IMR-90 (cell line): ENCODE results near the gene LRP1B. TPM values are rescaled to one million over a fixed set of nuclear protein-coding genes. Genes with fewer than 3 reads are reported as not detected.
A peak's percentile ranks its signal among the peaks of the same experiment; 100 is the strongest.

Experiments
- ATAC-seq: fragments of 200-7000 bp; cut with Tn5 transposase; 2 replicates; pipeline ENCODE4 v1.9.1; 2020; ENCODE audit warnings: low read depth, mild to moderate bottlenecking, moderate library complexity
- BruUV-seq: library from RNA; stranded (reverse); fragments of 400-500 nt; replicated peaks from 2 replicates; lab custom pipeline; 2021; lab: Mats Ljungman, UMichigan
- CTCF ChIA-PET: fragments of 300-600 bp; formaldehyde crosslinking; extraction: SDS; loops from one replicate; lab custom pipeline; 2021; ENCODE audit warnings: antibody characterized with exemption; lab: Yijun Ruan, JAX
- POLR2A ChIA-PET: fragments of 300-600 bp; sonication (Branson Sonifier 250); formaldehyde crosslinking; loops from one replicate; lab custom pipeline; 2022; ENCODE audit warnings: antibody characterized with exemption; ENCODE audit not compliant: unreplicated experiment; lab: Charles Lee
- DNase-seq: peaks from one replicate; pipeline ENCODE4 v3.0.0; 2013
- H2AFZ ChIP-seq: replicated peaks from 2 replicates; pipeline ENCODE3; 2013; ENCODE audit warnings: low read length, mild to moderate bottlenecking; ENCODE audit not compliant: poor library complexity
- H2AK5ac ChIP-seq: 2 replicates; pipeline ENCODE4 v1.6.1; 2013; ENCODE audit warnings: low read depth, low read length, inconsistent platforms
- H2AK9ac ChIP-seq: replicated peaks from 2 replicates; pipeline ENCODE3; 2013; ENCODE audit warnings: mild to moderate bottlenecking, low read depth, low read length, moderate library complexity; ENCODE audit not compliant: poor library complexity
- H2BK120ac ChIP-seq: 2 replicates; pipeline ENCODE4 v1.6.1; 2013; ENCODE audit warnings: low read depth, low read length, inconsistent platforms
- H2BK15ac ChIP-seq: 3 replicates; pipeline ENCODE4 v1.6.1; 2013; ENCODE audit warnings: low read depth, low read length, inconsistent platforms
- H2BK20ac ChIP-seq: 2 replicates; pipeline ENCODE4 v1.6.1; 2013; ENCODE audit warnings: low read depth, mild to moderate bottlenecking, inconsistent platforms, low read length, moderate library complexity
- H2BK5ac ChIP-seq: 2 replicates; pipeline ENCODE4 v1.6.1; 2013; ENCODE audit warnings: mild to moderate bottlenecking, low read depth, low read length, inconsistent platforms; ENCODE audit not compliant: poor library complexity, severe bottlenecking
- H3K14ac ChIP-seq: replicated peaks from 2 replicates; pipeline ENCODE4 v1.6.1; 2013; ENCODE audit warnings: low read depth, low read length, inconsistent platforms
- H3K18ac ChIP-seq: 2 replicates; pipeline ENCODE4 v1.6.1; 2013; ENCODE audit warnings: low read depth, low read length, control low read depth
- H3K23ac ChIP-seq: 2 replicates; pipeline ENCODE4 v1.6.1; 2013; ENCODE audit warnings: low read depth, low read length, inconsistent platforms
- H3K27ac ChIP-seq: 2 replicates; pipeline ENCODE4 v1.5.1; 2013; ENCODE audit warnings: mild to moderate bottlenecking, control low read depth, low read length; ENCODE audit not compliant: insufficient read depth
- H3K27me3 ChIP-seq: 2 replicates; pipeline ENCODE4 v1.6.1; 2013; ENCODE audit warnings: low read length; ENCODE audit not compliant: control insufficient read depth, insufficient read depth
- H3K36me3 ChIP-seq: 2 replicates; pipeline ENCODE4 v1.6.1; 2013; ENCODE audit warnings: low read length, mixed read lengths; ENCODE audit not compliant: control insufficient read depth, insufficient read depth
- H3K4ac ChIP-seq: 2 replicates; pipeline ENCODE4 v1.6.1; 2013; ENCODE audit warnings: low read depth, low read length, inconsistent platforms
- H3K4me1 ChIP-seq: 2 replicates; pipeline ENCODE4 v1.6.1; 2013; ENCODE audit warnings: low read length, mixed read lengths; ENCODE audit not compliant: control insufficient read depth, insufficient read depth
- H3K4me2 ChIP-seq: 2 replicates; pipeline ENCODE4 v1.6.1; 2013; ENCODE audit warnings: low read depth, mild to moderate bottlenecking, control low read depth, low read length, moderate library complexity
- H3K4me3 ChIP-seq: 2 replicates; pipeline ENCODE4 v1.5.1; 2013; ENCODE audit warnings: low read depth, mild to moderate bottlenecking, control low read depth, low read length, moderate library complexity; ENCODE audit not compliant: insufficient read depth
- H3K56ac ChIP-seq: 2 replicates; pipeline ENCODE4 v1.6.1; 2013; ENCODE audit warnings: low read length, inconsistent platforms; ENCODE audit not compliant: insufficient read depth; ENCODE audit errors: extremely low read depth
- H3K79me1 ChIP-seq, 2 experiments: 2 replicates each; pipeline ENCODE4 v1.6.1; 2013; ENCODE audit warnings: low read length in 2 of 2, inconsistent platforms in 1 of 2, low read depth in 1 of 2
- H3K9ac ChIP-seq: 2 replicates; pipeline ENCODE4 v1.6.1; 2013; ENCODE audit warnings: low read depth, low read length, control low read depth
- H3K9me1 ChIP-seq: 2 replicates; pipeline ENCODE4 v1.6.1; 2013; ENCODE audit warnings: low read length, inconsistent platforms; ENCODE audit not compliant: insufficient read depth
- H3K9me3 ChIP-seq: 2 replicates; pipeline ENCODE4 v1.6.1; 2013; ENCODE audit warnings: low read length; ENCODE audit not compliant: control insufficient read depth, insufficient read depth
- H4K20me1 ChIP-seq: 2 replicates; pipeline ENCODE4 v1.6.1; 2013; ENCODE audit warnings: low read length, inconsistent platforms; ENCODE audit not compliant: insufficient read depth
- H4K5ac ChIP-seq: 2 replicates; pipeline ENCODE4 v1.6.1; 2013; ENCODE audit warnings: mild to moderate bottlenecking, low read depth, low read length, control low read depth
- H4K8ac ChIP-seq, 2 experiments: 2 replicates each; pipeline ENCODE4 v1.6.1; 2013; ENCODE audit warnings: low read depth in 2 of 2, low read length in 2 of 2, control low read depth in 1 of 2, inconsistent platforms in 1 of 2
- H4K91ac ChIP-seq: 2 replicates; pipeline ENCODE4 v1.6.1; 2013; ENCODE audit warnings: low read depth, low read length, inconsistent platforms; ENCODE audit not compliant: insufficient read depth
- CHD1 ChIP-seq: IDR thresholded peaks from 2 replicates; pipeline ENCODE4 v1.6.1; 2012; ENCODE audit warnings: low read depth, low read length, improper control_type of control experiment
- FOS ChIP-seq: fragments of 150-350 bp; IDR thresholded peaks from 2 replicates; pipeline ENCODE4 v1.6.1; 2016; ENCODE audit warnings: low read depth, low read length
- MAFK ChIP-seq: IDR thresholded peaks from 2 replicates; pipeline ENCODE4 v1.6.1; 2012; ENCODE audit warnings: low read depth, low read length, improper control_type of control experiment
- MAZ ChIP-seq: IDR thresholded peaks from 2 replicates; pipeline ENCODE4 v1.6.1; 2012; ENCODE audit warnings: low read depth, mild to moderate bottlenecking, low read length, improper control_type of control experiment, moderate library complexity, borderline replicate concordance
- NFE2L2 ChIP-seq: fragments of 150-350 bp; IDR thresholded peaks from 2 replicates; pipeline ENCODE4 v1.6.1; 2016; ENCODE audit warnings: low read depth, mild to moderate bottlenecking, low read length
- RCOR1 ChIP-seq: IDR thresholded peaks from 2 replicates; pipeline ENCODE4 v1.6.1; 2012; ENCODE audit warnings: mild to moderate bottlenecking, low read length, improper control_type of control experiment; ENCODE audit not compliant: insufficient replicate concordance
- WGBS, 2 experiments: methylation state at CpG; one replicate each; pipeline versions ENCODE4 v1.1.5 to v1.1.7; 2013; ENCODE audit warnings: missing lambda C conversion rate in 2 of 2; ENCODE audit not compliant: insufficient read length in 1 of 2; ENCODE audit errors: extremely low coverage in 2 of 2; 5-methylcytosine and 5-hydroxymethylcytosine counted together
- dilution Hi-C: fragments of 300-500 bp; cut with HindIII; formaldehyde crosslinking; loops from one replicate; pipeline ENCODE4 v1.14.3; 2018; ENCODE audit warnings: low sequenced_read_pairs; ENCODE audit not compliant: unreplicated experiment
- in situ Hi-C: fragments of 300-500 bp; cut with MboI; formaldehyde crosslinking; loops from 3 replicates; pipeline ENCODE4 v1.14.3; 2019; ENCODE audit warnings: low sequenced_read_pairs, inconsistent platforms, mixed read lengths
- intact Hi-C: fragments of 100-400 bp; cut with micrococcal nuclease; formaldehyde crosslinking; loops from 2 replicates; pipeline ENCODE4 v1.10.0; 2022
- polyA plus RNA-seq, 3 experiments: library from polyadenylated mRNA; depleted of rRNA; stranded (reverse); fragments of >200 nt; gene quantifications; 2 replicates each; pipeline ENCODE4 v1.2.3, GENCODE V29; 2012; ENCODE audit warnings: low replicate concordance in 1 of 3
- total RNA-seq: library from RNA; depleted of rRNA; stranded (reverse); fragments of >200 nt; gene quantifications from 2 replicates; pipeline ENCODE4 v1.2.3, GENCODE V29; 2012

LRP1B gene
- total and polyA plus RNA-seq, 2 of the 4 experiments (the other 2 are of a cell fraction) = under 0.01 to 0.02 TPM

GRCh38 chr2:141055531-141055930 is 1075.3 kb downstream of the LRP1B start:
- H3K27me3 ChIP-seq = no peaks in the 10 kb centered on the region
- H4K5ac ChIP-seq = no peak overlapping the region
- H3K79me1 ChIP-seq = no peaks in the 10 kb centered on the region
- H2BK15ac ChIP-seq = no peak overlapping the region
- no peak overlapping the region for H4K8ac ChIP-seq
- no peak overlapping the region for H2BK5ac ChIP-seq
- H3K4ac ChIP-seq = no peak overlapping the region
- H3K14ac ChIP-seq = no peak overlapping the region
- in situ Hi-C loops = no loop called here
- no peak overlapping the region for H2BK120ac ChIP-seq
- no peaks in the 10 kb centered on the region for H3K36me3 ChIP-seq
- no peak overlapping the region for H3K27ac ChIP-seq
- H3K9me3 ChIP-seq = no peaks in the 10 kb centered on the region
- dilution Hi-C loops = no loop called here
- 100% methylated on average over 1 of the region's 1 CpG; no CpG with 5 or more reads in 1 of the 2 experiments for WGBS, 2 experiments
- peaks cover 2% of the 10 kb centered on the region; the same call in 1 of the 2 replicates for H3K4me1 ChIP-seq
- H2AK9ac ChIP-seq = no peak overlapping the region
- H3K9ac ChIP-seq = no peak overlapping the region
- intact Hi-C loops = no loop called here
- peaks cover 3% of the 10 kb centered on the region for H3K9me1 ChIP-seq
- no peak overlapping the region for H3K23ac ChIP-seq
- H3K4me2 ChIP-seq = no peak overlapping the region
- TF ChIP-seq NFE2L2 = no peak
- no peak for TF ChIP-seq MAZ
- peak; percentile 66 for TF ChIP-seq MAFK
- peak; percentile 52; the same call in 1 of the 2 replicates for TF ChIP-seq FOS
- TF ChIP-seq CHD1 = no peak
- TF ChIP-seq RCOR1 = no peak
- H3K18ac ChIP-seq = no peak overlapping the region
- no peak overlapping the region for H4K91ac ChIP-seq
- H2BK20ac ChIP-seq = no peak overlapping the region
- no peak overlapping the region for H3K4me3 ChIP-seq
- H3K56ac ChIP-seq = no peak overlapping the region
- no TSS peak for BruUV-seq
- ATAC-seq (peak; percentile 89), DNase-seq (peak; percentile 84)
- H2AK5ac ChIP-seq = no peak overlapping the region
- H2AFZ ChIP-seq = no peak overlapping the region
- ChIA-PET POLR2A (no interaction called here), CTCF (no interaction called here)
- no peaks in the 10 kb centered on the region for H4K20me1 ChIP-seq
